H7 (cell line): ENCODE measurements around the gene PRUNE2. TPM values are rescaled to one million over a fixed set of nuclear protein-coding genes. Genes with fewer than 3 reads are reported as not detected.

ENCODE experiments used
- DNase-seq: peaks from one replicate; pipeline ENCODE4 v3.0.0; 2012
- H3K27me3 ChIP-seq: 2 replicates; pipeline ENCODE4 v1.6.0; 2011; ENCODE audit warnings: mild to moderate bottlenecking, low read length; ENCODE audit not compliant: control insufficient read depth, insufficient read depth
- H3K36me3 ChIP-seq: replicated peaks from 2 replicates; pipeline ENCODE4 v1.5.1; 2011; ENCODE audit warnings: low read length; ENCODE audit not compliant: control insufficient read depth, insufficient read depth
- H3K4me3 ChIP-seq: 2 replicates; pipeline ENCODE4 v1.5.1; 2011; ENCODE audit warnings: low read depth, mild to moderate bottlenecking, control low read depth, low read length, moderate library complexity; ENCODE audit not compliant: insufficient read depth
- total RNA-seq: library from RNA; depleted of rRNA; stranded (reverse); fragments of >200 nt; shearing (Covaris generic); gene quantifications from 2 replicates; pipeline ENCODE4 v1.2.3, GENCODE V29; 2014

Gene PRUNE2
- total RNA-seq, 1 experiment from 2014 or later, result 1.7 TPM

GRCh38 chr9:76618762-76619161 lies 287.2 kb downstream of the PRUNE2 start:
- Histone ChIP-seq H3K27me3 (no peaks in the 10 kb centered on the region), H3K36me3 (no peaks in the 10 kb centered on the region), H3K4me3 (no peak overlapping the region)
- no peak for DNase-seq

- no peaks in the 10 kb centered on the region for H3K36me3 ChIP-seq
- DNase-seq, result no peak
- no peak overlapping the region for H3K4me3 ChIP-seq
- no peaks in the 10 kb centered on the region for H3K27me3 ChIP-seq
These were observed 288.3 kb downstream of the PRUNE2 start for GRCh38 chr9:76617497-76618175.

GRCh38 chr9:76616780-76617179 lies 289.1 kb downstream of the PRUNE2 start:
- DNase-seq, result no peak
- no peaks in the 10 kb centered on the region for H3K27me3 ChIP-seq
- H3K36me3 ChIP-seq, result no peaks in the 10 kb centered on the region
- H3K4me3 ChIP-seq, result no peak overlapping the region

- Histone ChIP-seq H3K36me3 (no peaks in the 10 kb centered on the region), H3K4me3 (no peak overlapping the region), H3K27me3 (no peaks in the 10 kb centered on the region)
- no peak for DNase-seq
These were observed 290.7 kb downstream of the PRUNE2 start for GRCh38 chr9:76615177-76615603.

GRCh38 chr9:76613974-76614373 lies 291.9 kb downstream of the PRUNE2 start:
- DNase-seq, result no peak
- Histone ChIP-seq H3K27me3 (no peaks in the 10 kb centered on the region), H3K4me3 (no peak overlapping the region), H3K36me3 (no peaks in the 10 kb centered on the region)

DNA sequence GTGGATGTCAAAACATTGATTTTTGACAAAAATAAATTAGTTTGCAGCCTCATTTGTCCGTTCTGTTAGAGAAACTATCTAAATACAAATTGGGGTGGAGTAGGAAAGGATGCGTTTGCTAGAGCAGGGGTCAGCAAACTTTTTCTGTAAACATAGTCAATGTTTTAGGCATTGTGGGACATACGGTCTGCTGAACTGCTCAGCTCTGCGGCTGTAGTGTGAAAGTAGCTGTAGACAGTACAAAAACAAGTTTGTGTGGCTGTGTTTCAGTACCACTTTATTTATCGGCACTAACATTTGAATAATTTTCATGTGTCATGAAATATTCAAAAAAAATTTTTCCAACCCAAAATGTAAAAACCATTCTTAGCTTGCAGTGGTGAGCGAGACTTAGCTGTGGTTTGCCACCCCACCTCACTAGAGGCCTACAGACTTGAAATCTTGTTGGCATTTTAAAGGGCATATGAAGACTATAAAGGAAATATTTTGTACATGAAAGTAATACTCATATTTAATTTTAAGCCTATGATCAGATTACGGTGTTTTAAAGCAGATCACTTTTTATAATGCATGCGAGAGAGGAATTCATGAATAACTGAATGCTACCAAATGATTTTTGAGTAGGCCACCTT lies 292.6 kb downstream of the PRUNE2 start:
- Histone ChIP-seq H3K27me3 (no peaks in the 10 kb centered on the region), H3K4me3 (no peak overlapping the region), H3K36me3 (no peaks in the 10 kb centered on the region)
- no peak for DNase-seq

DNA sequence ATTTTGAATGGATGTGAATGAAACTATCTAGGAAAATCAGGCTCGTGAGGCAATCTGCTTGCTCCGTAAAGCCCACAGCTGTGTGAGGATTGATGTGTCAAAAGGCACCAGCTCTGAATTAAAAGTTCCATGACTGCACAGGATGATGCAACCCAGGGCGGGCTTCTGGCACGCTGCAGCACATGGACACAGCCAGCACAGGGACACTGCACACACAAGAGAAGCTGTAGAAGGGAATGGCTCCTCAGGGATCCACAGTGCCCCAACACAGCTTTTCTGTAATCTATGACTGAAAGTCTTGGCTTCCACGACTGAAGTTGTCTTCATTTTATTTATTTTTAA lies 295.9 kb downstream of the PRUNE2 start:
- no peaks in the 10 kb centered on the region for H3K27me3 ChIP-seq
- H3K4me3 ChIP-seq, result no peak overlapping the region
- H3K36me3 ChIP-seq, result no peaks in the 10 kb centered on the region
- no peak for DNase-seq

DNA sequence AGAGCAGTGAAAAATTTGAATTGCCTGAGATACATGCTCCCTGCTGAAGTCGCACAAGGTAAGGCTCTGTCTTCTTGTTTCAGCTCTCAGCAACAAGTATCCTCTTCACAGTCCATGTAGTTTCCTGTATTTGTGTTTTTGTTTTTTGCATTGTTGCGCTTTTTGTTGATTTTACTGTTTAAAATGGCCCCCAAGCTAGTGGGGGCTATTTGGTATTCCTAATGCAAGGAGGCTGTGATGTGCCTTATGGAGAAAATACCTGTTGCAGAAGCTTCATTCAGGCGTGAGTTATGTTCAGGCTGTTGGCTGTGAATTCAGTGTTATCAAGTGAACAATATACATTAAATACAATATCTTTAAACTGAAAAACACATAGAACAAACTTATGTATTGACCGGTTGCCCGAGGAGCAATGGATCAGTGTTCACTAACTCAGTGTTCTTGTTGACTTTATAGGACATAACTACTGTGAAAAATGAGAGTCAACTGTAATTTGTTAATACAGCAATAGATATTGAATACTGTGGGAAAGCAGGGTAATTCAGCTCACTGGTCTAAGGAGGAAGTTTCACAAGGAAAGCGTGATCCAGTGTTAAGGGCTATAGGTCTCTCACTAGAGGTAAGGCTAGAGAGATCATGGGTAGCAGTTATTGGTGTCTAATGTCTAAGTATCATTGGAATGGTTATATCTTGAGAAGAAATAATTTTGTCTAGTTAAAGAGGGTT lies 296.5 kb downstream of the PRUNE2 start:
- Histone ChIP-seq H3K27me3 (no peaks in the 10 kb centered on the region), H3K4me3 (no peak overlapping the region), H3K36me3 (no peaks in the 10 kb centered on the region)
- DNase-seq, result no peak

GRCh38 chr9:76608575-76609273 lies 297.2 kb downstream of the PRUNE2 start:
- no peak for DNase-seq
- Histone ChIP-seq H3K36me3 (no peaks in the 10 kb centered on the region), H3K4me3 (no peak overlapping the region), H3K27me3 (no peaks in the 10 kb centered on the region)

GRCh38 chr9:76607730-76608436 lies 298.0 kb downstream of the PRUNE2 start:
- DNase-seq, result no peak
- no peak overlapping the region for H3K4me3 ChIP-seq
- no peaks in the 10 kb centered on the region for H3K27me3 ChIP-seq
- no peaks in the 10 kb centered on the region for H3K36me3 ChIP-seq

GRCh38 chr9:76605321-76605900 lies 300.5 kb downstream of the PRUNE2 start:
- no peaks in the 10 kb centered on the region for H3K36me3 ChIP-seq
- H3K27me3 ChIP-seq, result no peaks in the 10 kb centered on the region
- H3K4me3 ChIP-seq, result no peak overlapping the region
- DNase-seq, result no peak

DNA sequence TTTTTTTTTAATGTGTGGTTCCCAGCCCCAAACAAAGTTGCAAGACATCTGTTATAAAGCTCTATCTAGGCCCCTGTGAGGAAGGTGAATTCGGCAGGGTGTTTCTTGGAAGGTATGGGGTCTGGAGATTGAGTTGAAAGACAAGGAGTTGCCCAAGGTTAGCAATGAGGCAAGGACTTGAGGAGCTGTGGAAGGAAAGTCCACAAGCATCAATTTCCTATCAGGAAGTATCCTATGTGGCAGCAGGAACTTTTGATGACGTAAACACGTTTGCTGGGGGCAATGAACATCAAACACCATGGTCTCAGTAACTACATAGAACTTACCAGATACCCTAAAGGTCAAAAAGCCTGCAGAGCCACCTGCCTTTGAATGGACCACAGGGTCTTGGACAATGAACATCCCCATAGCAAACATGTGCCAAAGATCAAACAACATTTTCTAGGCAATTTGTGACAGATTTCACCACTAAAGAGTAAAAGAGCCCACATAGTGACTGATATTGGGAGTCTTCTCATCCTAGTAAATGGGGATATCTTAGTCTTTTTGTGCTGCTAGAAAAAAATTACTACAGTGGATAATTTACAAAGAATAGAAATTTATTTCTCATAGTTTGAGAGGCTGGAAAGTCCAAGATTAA lies 301.9 kb downstream of the PRUNE2 start:
- H3K27me3 ChIP-seq, result no peaks in the 10 kb centered on the region
- H3K36me3 ChIP-seq, result no peaks in the 10 kb centered on the region
- no peak for DNase-seq
- no peak overlapping the region for H3K4me3 ChIP-seq

GRCh38 chr9:76603448-76603895 lies 302.4 kb downstream of the PRUNE2 start:
- Histone ChIP-seq H3K36me3 (no peaks in the 10 kb centered on the region), H3K27me3 (no peaks in the 10 kb centered on the region), H3K4me3 (no peak overlapping the region)
- no peak for DNase-seq
